ENCODE results near the gene ARL14. TPM values are rescaled to one million over a fixed set of nuclear protein-coding genes. Genes with fewer than 3 reads are reported as not detected.
"Not testable (repeated sequence)": the region's sequence is repeated elsewhere in the genome, so short reads cannot be mapped to it uniquely, and the experiment has no call there.

The ARL14 gene
- polyA plus RNA-seq, 3 donors = 0.17 to 0.18 TPM; not detected in 1

DNA sequence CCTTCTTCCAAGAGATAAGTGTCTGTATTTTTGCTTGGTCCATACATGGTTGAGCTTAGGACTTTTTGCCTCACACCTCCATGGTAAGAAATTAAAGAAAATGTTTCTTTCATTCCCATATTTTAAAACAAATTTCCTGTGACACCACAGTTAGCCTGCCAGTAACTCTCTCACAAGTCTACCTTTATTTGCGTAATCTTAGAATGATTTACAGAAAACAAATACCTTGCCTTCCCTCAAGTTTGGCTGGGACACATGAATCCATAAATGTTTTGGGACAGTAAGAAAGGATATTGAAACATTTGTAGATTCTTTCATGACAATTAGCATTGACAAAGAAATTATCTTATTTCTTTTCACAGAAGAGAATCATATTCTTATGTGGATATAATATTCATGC lies 3.8 kb upstream of the ARL14 start:
- no peak for DNase-seq

DNA sequence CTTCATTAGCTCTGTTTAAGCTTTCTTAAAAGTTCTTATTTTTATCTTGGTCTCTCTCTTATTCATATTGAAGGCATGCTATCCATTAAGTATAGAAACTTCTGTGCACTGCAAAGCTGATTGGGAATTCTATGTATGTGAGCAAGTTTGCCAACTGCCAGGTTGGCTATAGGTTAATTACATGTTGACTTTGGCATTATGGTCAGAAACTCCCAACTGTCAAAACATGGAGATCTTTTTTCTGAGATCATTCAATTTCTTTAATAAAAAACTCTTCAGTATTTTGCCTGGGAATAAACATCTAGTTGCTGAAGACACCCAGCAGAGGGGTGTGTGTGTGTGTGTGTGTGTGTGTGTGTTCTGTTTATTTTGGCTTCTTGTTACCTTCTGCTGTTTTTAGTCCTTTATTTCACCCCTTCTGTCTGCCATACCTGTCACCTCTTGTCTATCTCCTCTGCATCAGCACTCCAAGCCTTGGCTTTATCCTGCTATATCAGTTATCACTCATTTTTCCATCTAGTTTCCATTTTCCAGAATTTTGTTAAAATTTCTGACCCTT lies 1.3 kb upstream of the ARL14 start:
- no peak for DNase-seq

DNA sequence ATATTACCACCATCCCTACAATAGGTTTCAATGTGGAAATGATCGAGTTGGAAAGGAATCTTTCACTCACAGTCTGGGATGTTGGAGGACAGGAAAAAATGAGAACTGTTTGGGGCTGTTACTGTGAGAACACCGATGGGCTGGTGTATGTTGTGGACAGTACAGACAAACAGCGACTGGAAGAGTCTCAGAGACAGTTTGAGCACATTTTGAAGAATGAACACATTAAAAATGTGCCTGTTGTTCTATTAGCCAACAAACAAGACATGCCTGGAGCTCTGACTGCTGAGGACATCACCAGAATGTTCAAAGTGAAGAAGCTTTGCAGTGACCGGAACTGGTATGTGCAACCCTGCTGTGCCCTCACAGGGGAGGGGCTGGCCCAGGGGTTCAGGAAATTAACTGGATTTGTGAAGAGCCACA lies 510 bp downstream of the ARL14 start:
- DNase-seq = no peak

DNA sequence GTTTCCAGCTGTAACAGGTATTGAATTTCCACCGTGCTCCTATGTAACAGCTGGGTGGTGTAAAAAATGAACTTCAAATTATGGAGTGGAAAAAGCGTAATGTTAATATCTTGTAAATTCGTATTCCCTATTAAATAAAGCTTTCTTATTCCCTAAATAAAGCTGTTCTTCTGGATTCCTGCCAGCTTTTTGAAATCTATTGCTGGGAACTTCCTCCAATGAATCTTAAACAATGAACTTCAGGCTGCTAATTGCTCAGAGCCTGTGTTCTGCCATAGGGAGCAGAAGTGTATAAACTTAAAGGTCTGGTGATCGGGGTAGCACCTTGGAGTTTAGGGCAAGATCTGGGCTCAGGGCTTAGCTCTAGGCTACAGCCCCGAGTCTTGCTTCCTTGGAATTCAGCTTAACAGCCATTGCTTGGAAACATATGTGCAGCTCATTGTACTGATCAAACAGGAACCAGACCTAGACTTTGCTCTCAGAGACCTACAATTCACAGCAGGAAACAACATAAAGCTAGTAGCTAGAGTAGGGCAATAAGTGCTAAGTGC lies 1.4 kb downstream of the ARL14 start:
- no peak for DNase-seq

DNA sequence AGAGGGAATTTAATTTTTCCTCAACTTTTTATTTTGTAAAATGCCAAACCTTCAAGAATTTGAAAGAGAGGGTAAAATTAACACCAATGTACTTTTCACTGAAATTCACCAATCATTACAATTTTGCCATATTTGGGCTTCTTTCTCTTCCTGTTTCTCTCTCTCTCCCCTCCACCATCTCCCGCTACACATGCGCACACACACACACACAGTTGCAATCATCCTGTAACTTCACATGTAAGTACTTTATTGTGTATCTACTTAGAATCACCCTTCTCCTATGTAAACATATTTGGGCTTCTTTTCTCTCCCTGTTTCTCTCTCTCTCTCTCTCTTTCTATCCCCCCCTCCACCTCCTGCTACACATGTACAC lies 7.4 kb downstream of the ARL14 start:
- no peak for DNase-seq

DNA sequence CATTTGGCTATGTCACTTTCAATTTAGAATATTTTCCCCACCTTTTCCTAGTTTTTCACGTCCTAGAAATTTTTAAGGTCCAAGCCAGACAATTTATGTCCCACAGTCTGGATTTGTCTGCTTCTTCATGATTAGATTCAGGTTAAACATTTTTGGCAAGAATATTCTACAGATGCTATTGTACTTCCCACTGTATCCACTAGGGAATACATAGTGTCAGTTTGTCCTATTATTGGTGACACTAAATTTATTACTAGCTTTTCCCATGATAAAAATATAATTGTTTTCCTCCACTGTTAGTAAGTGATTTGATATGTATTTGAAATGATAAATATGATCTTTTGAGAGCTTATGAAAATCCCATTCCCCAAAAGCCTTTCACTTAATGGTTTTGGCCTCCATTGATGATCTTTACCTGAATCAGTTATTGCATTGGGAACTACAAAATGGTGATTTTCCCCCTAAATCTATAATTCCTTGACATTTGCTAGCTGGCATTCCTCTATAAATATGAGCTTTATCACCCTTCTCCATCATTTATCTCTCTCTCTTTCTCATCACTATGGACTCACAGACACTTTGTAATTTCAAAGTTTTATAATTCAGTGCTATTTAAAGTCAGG lies 8.3 kb downstream of the ARL14 start:
- DNase-seq = no peak

DNA sequence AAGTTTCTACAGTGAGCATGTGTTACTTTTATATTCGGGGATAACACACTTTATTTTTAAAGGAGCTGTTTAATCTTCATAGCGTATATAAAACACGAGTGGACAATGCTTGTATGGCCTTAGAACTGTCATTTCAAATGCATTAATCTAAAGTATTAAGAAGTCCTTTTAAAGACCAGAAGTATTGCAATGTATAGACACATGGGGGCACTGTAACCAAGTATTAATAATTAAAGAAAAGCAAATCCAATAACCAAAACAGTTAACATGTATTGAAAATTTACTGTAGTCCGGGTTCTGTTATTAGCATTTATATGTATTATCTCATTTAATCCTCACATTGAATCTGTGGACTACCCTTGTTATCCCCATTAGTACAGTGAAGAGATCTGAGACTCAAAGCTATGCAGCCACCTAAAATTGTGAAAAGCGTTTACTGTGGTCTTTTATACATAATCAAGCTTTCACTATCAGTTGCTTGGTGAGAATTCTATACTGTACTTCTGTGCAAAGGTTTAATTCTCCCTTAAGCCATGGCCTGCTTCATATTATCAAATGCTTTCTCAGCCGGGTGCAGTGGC lies 10.1 kb downstream of the ARL14 start:
- DNase-seq = no peak

DNA sequence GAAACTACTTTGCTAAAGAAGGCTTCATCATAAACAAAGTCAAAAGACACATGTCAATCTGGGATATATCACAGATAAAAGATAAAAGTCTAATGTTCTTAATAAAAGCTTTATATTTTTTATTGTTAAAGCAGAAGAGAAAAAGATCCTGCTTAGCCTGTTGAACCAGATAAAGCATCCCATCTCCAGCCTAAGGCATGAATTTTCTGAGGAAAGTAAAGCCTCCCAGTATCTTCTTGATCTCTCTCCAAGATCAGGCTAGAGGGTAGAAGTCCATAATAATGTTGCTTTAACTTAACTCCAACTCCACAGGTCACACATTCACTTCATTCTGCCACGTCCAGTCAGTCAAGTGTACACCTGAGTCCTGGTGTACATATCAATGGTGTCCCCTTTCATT lies 14.2 kb downstream of the ARL14 start:
- no peak for DNase-seq

DNA sequence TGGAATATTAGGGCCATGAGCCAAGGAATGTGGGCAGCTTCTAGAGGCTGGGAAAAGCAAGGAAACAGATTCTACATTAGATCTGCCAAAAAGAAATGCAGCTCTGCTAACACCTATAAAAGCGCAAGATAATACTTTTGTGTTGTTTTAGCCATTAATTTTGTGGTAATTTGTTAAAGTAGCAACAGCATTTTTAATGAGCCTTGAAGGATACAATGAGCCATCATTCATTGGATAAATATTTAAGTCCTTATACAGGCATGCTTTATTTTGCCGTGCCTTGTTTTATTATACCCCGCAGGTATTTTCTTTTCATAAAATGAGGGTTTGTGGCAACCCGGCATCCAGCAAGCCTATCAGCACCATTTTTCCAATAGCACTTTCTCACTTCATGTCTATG lies 15.0 kb downstream of the ARL14 start:
- DNase-seq = no peak

DNA sequence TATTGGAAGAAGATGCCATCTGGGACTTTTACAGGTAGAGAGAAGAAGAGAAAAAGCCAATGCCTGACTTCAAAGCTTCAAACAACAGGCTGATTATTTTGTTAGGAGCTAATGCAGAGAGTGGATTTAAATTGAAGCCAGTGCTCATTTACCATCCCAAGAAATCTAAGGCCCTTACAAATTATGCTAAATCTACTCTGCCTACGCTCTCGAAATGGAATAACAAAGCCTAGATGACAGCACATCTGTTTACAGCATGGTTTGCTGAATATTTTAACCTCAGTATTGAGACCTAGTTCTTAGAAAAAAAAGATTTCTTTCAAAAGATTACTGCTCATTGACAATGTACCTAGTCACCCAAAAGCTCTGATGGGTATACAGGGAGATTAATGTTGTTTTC lies 16.2 kb downstream of the ARL14 start:
- DNase-seq = no peak

DNA sequence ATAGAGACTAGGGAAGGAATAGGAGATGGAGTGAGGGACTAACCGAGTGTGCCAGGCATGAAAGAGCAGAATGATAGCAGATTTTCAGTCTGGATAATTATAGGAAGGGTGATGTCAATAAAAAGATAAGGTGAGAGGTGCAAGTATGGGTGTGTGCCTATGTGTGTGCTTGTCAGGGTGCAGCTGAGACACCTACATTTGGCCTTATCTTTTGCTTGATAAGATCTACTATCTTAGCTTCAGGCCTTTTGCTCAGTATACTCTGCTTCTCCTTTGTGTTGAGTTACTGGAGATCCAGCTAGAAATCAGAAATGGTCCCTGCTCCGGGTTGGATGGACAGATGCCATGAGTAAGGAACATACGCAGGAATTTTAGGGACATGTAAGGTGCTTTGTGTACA lies 17.4 kb downstream of the ARL14 start:
- DNase-seq = no peak

DNA sequence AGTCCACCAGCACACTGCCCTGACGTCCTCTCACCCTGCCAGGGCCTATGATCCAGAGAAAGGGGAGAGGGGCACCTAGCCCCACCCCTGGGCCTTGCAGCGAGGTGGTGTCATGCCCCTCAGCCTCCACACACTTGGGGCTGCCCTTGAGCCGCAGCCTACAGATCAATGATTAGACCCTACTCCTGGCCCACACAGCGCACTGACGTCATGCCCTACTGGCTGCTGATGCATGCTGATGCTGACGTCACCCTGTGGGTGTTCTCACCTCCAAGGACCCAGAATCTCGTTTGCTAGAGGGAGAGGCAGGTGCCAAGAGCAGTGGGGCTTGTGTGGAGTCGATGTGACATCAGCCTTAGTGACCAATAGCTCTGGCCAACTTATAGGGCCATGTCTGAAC lies 18.0 kb downstream of the ARL14 start:
- no peak for DNase-seq

DNA sequence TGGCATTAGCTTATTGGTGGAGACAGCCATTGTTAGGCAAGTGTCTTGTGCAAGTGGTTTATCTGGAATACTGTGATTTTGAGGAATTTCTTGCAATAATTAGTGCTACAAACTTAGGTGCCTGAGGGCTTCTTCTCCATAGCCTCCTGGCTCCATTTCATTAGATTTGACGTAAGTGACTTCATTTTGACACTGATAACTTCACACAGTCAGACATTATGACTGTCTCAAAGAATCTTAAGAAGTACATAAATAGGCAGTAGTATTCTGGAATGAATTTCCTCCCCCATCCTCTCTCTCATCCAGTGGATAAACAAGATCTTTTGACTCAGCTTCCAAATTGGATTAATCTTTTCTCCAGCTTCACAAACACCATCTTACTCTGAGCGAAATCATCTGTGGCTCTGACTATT lies 19.0 kb downstream of the ARL14 start:
- DNase-seq = no peak

DNA sequence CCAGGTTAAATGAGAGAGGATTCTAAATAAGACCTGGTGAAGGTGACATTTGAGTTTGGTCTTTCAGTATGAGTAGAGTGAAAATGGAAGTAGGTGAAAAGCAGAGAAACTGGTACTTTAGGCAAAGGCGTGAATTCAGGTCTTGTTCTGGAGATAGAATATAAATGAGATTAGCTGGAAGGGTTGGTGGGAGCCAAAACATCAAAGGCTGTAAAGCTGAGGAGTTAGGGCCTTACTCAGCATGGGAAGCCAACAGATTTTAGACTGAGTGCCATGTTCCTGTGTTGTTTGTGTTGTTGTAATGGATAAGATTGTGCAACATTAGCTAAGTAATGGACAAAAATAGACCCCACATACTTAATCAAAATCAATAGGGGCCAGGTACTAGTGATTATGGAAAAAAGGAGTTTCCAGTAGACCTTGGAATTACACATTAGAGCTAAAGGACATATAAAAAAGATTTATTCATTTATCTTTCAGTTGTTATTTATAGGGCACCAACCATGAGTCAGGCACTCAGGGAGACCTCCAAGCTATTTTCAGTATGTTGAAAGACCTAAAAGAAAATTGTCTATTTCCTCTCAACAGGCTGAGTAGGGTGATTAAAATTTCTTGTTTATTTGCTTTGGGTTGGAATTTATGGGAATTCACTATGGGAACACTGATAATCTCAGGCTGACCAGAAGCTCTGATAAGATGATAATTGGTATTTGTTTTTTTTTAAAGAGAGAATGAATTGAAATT lies 20.8 kb downstream of the ARL14 start:
- DNase-seq = no peak

DNA sequence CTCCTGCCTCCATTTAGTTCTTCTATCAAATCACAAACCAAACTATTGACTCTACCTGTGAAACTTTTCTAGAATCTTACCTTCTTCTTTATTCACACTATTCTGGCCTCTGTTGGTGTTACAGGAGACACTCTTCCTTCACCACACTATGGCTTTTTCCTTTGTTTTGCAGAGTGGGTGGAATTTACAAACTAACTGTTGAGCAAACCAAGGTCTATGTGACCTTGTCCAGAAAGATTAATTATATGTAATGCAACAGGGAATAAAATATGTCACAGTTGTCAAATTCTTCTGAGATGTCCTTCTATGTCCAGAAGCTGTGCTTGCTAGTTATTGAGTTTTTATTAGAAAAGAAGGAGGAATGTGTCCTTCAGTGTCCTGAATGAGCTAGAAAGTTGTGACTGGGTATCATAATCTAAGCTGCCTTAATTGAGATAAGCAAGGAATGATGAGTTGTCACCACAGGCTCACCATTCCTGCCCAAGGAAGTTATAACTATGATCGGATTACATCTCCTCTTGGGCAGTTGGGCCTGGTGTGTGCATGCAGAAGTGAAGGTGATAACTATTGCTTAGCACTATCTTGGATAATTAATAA lies 21.7 kb downstream of the ARL14 start:
- no peak for DNase-seq

DNA sequence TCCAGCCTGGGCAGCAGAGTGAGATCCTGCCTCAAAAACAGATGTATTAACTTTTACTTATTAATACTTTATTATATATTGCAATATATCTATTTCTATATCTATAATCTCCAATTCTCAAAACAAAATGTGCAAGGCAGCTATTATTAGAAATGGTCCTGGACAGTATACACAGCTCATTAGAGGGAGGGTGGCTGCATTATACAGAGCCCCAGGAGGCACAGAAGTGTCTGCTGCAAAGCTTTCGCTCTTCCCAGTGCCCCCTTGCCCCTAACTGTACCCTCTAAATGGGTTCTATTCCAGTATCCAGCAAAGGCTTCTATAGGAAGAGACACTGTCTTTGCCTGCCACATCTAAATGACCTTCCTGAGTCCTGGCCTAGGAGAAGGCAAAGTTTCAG lies 24.5 kb downstream of the ARL14 start:
- DNase-seq = no peak

DNA sequence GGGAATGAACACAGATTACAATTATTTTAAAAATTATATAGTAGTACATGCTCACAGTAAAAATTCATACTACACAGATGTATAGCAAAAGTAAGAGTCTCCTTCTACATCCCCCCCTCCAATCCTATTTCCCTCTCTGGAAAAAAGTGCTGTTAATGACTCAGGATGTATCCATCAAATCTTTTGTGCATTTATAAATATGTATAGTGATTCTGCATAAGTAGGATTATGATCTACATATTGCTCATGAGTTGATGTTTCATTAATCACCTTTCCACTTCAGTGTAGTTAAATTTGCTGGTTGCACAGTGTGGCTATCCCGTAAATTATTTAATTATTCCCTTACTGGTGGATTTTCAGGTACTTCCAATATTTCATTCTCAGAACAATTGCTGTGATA lies 25.3 kb downstream of the ARL14 start:
- no peak for DNase-seq

DNA sequence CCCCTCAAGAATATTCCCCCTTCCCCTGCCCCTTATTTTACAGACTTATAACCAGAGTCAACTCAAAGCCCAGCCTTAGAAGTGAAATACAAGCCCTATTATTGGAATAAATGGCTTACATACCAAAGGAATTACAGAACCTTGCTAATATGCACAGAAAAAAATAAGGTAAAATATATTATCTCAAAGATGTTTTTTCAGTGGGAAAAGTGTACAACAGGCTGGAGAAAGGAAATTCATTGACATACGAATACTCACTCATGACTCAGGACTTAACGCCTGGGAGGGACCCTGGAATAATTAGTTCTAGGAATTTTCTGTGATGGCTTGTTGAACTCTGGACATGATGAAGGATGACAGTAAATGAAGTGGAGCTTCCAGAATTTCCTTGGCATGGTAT lies 27.0 kb downstream of the ARL14 start:
- no peak for DNase-seq

DNA sequence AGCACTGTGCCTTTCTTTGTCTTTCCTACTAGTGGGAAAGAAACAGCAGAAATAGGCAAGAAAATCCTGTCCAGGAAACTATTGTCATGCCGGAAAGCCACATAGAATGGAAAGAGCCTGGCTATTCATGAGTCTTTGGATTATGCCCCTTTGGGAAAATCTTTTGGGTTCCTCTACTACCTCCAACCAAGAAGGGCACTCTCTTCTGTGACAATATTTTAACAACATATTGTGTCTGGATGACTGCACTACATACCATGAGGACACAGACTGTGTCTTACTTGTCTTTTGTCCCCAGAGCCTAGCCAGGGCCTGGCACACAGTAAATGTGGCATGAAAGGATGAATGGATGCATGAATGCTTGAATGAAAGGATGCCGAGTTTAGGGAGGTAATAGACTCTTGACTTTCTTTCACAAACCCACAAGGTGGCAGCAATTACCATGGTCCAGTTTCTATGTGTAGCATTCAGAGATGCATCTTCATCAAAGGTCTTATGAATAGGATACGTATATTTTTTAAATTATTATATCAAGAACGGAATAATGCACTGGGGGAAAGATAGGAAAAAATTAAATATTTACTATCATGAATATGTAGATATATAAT lies 30.3 kb downstream of the ARL14 start:
- peak; percentile 53 for DNase-seq

DNA sequence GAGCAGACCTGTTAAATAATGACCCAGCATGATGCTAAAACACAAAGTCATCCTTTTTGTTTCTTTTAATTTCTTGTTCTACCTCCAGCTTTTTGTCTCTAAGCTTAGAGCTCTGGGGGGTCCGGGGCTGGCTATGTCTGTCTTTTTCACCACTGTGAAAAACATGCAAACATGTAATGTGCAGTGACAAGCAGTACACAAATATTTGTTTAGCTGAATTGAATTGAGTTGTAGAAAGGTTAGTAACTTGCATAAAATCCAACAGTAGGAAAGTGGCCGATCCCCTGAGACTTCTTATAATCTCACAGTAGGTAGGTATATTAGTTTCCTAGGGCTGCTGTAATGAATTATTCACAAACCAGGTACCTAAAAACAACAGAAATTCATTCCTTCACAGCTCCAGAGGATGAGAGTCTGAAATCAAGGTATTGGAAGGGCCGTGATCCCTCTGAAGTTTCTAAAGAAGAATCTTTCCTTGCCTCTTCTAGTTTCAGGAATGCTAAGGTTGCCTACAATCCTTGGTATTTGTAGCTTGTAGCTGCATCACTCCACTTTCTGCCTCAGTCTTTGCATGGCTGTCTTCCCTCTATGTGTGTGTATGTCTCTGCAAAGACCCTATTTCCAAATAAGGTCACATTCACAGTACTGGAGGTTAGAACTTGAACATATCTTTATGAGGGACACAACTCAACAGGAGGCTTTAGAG lies 32.7 kb downstream of the ARL14 start:
- no peak for DNase-seq

DNA sequence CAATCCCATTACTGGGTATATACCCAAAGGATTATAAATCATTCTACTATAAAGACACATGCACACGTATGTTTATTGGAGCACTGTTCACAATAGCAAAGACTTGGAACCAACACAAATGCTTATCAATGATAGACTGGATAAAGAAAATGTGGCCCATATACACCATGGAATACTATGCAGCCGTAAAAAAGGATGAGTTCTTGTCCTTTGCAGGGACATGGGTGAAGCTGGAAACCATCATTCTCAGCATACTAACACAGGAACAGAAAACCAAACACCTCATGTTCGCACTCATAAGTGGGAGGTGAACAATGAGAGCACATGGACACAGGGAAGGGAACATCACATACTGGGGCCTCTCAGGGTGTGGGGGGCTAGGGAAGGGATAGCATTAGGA lies 36.2 kb downstream of the ARL14 start:
- DNase-seq = not testable (repeated sequence)
